ENCODE measurements around the gene NOTUM. TPM values are rescaled to one million over a fixed set of nuclear protein-coding genes. Genes with fewer than 3 reads are reported as not detected.

The NOTUM gene
- total and polyA plus RNA-seq, 9 donors = 0.05 to 0.36 (median 0.22) TPM; not detected in 5

DNA sequence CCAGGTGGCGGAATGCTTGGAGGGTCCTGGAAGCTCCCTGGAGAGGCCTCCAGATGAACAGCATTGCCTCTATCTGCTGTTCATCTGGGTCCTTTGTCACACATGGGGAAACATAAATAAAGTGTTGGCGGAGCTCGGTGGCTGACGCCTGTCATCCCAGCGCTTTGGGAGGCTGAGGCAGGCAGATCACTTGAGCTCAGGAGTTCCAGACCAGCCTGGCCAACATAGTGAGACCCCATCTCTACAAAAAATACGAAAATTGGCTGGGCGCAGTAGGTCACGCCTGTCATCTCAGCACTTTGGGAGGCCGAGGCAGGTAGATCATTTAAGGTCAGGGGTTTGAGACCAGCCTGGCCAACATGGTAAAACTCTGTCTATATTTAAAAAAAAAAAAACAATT, 16.1 kb downstream of the NOTUM start:
- no peaks in the 10 kb centered on the region for H3K9me3 ChIP-seq
- 85 to 92% (median 89%) methylated on average over 9 of the region's 9 CpGs for WGBS, 3 donors
- H3K36me3 ChIP-seq = no peaks in the 10 kb centered on the region
- no peak for TF ChIP-seq EP300 (IDR thresholded peaks at IDR 0.05)
- TF ChIP-seq, protein P1, sequence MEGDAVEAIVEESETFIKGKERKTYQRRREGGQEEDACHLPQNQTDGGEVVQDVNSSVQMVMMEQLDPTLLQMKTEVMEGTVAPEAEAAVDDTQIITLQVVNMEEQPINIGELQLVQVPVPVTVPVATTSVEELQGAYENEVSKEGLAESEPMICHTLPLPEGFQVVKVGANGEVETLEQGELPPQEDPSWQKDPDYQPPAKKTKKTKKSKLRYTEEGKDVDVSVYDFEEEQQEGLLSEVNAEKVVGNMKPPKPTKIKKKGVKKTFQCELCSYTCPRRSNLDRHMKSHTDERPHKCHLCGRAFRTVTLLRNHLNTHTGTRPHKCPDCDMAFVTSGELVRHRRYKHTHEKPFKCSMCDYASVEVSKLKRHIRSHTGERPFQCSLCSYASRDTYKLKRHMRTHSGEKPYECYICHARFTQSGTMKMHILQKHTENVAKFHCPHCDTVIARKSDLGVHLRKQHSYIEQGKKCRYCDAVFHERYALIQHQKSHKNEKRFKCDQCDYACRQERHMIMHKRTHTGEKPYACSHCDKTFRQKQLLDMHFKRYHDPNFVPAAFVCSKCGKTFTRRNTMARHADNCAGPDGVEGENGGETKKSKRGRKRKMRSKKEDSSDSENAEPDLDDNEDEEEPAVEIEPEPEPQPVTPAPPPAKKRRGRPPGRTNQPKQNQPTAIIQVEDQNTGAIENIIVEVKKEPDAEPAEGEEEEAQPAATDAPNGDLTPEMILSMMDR (IDR thresholded peaks at IDR 0.05) = no peak
- TF ChIP-seq POLR2A (IDR thresholded peaks at IDR 0.05) = no peak
- no peak overlapping the region for H3K27ac ChIP-seq
- H3K4me1 ChIP-seq (ENCODE audit: insufficient read depth) = peaks cover 2% of the 10 kb centered on the region
- H3K27me3 ChIP-seq = no peaks in the 10 kb centered on the region
- H3K4me3 ChIP-seq = no peak overlapping the region
- intact Hi-C loops (cut with DNase I) = no loop called here
- DNase-seq = no peak

DNA sequence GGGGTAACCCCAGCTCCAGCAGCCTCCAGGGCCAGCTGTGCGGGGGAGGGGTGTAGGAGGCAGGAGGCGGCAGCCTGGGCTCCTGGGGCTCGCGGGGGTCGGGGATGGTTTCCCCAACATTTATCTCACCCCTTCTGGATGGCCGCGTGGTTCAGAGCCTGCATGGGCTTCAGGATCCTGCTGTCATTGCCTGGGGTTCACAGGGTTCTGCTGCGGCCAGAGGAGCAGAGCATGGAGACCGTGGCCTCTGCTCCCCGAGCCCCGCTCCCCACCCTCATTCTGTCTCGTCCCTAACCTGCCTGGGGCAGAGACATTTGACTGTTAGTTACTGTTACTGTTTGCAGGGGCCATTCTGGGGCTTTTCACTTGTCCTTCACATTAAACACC, 18.8 kb downstream of the NOTUM start:
- no peak for DNase-seq
- TF ChIP-seq, protein P1 (IDR thresholded peaks at IDR 0.05) = no peak
- TF ChIP-seq EP300 (IDR thresholded peaks at IDR 0.05) = no peak
- TF ChIP-seq POLR2A (IDR thresholded peaks at IDR 0.05) = no peak
- 21 to 44% (median 33%) methylated on average over 11 to 12 of the region's 12 CpGs for WGBS, 3 donors
- no peak overlapping the region for H3K27ac ChIP-seq
- H3K4me1 ChIP-seq (ENCODE audit: insufficient read depth) = peaks cover 2% of the 10 kb centered on the region
- no peaks in the 10 kb centered on the region for H3K9me3 ChIP-seq
- no peaks in the 10 kb centered on the region for H3K27me3 ChIP-seq
- H3K4me3 ChIP-seq = no peak overlapping the region
- intact Hi-C loops (cut with DNase I) = no loop called here
- no peaks in the 10 kb centered on the region for H3K36me3 ChIP-seq

DNA sequence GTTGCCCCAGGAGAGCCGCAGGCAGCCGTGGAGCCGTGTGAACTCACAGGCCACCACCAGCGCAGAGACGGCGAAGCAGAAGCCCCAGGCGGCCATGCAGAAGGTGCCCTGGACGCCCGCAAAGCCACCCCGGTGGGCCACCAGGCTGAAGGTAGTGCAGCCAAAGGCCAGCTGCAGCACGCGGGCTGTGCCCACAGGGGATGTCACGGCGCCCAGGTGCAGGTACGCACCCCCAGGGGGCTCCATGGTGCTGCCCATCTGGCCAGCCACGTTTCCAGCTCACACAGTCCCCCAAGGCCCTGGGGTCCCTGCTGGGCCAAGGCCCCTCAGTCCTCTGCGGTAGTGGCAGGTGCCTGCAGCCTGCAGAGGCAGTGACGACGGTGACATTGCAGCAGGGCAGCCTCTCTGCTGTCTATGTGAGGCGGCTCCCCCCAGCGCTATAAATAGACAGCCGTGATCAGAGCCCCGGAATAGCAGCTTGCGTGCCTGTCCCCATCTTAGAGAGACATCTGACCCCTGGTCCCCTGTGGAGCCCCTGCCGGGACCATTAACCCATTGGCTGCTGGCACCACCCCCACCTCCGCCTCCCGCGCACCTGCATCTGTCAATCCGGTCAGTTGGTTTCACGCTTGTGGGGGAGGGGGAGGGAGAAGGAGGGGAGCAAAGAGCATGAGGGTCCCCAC, 19.4 kb downstream of the NOTUM start:
- TF ChIP-seq POLR2A (IDR thresholded peaks at IDR 0.05) (no peak), EP300 (IDR thresholded peaks at IDR 0.05) (no peak)
- intact Hi-C loops (cut with DNase I) = no loop called here
- Histone ChIP-seq H3K27me3 (no peaks in the 10 kb centered on the region), H3K4me1 (ENCODE audit: insufficient read depth) (peaks cover 5% of the 10 kb centered on the region), H3K9me3 (no peaks in the 10 kb centered on the region), H3K36me3 (no peaks in the 10 kb centered on the region), H3K4me3 (no peak overlapping the region), H3K27ac (no peak overlapping the region)
- peak in 1 of 5 donors; percentile 23 for DNase-seq
- WGBS, 3 donors = 35 to 51% (median 44%) methylated on average over 29 to 30 of the region's 30 CpGs

DNA sequence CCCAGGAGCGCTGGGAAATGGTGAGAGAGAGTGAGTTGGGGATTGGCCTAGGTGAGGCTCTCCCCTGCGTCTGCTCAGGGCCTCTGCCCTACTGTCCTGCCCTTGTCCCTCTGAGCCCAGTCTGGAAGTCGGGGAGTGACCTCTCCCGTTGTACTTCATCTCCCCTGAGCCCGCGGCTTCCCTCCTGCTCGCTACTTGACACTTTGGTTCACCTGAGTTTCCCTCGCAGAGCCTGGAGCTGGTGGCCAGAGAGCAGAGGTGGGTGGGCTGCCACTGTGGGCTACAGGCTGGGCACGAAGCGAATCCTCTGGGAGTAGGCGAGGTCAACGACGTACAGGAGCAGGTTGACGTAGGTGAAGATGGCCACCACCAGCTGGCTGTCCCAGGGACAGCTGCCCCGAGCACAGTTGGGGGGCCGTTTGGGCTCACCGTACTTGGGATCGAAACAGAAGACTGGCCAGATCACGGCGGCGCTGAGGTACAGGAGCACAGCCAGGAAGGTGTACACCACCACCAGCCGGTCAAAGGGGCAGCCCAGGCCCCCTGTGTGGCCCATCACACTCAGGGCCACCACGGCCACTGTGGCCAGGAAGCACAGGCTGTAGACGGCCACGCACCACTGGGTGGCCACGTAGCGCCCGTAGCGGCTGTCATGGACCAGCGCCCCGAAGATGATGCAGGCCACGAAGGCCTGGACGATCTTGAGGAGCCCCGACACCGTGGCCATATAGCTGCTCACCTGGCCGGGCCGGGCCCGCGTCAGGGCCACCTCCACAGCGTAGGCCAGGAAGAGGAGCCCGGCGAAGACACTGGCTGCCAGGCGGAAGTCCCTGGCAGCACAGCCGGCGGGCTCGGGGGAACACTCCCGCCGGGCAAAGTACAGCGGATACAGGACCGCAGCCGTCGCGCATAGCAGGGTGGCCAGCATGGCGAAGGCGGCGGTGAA, 20.2 kb downstream of the NOTUM start:
- intact Hi-C loops (cut with DNase I) = no loop called here
- no peaks in the 10 kb centered on the region for H3K27me3 ChIP-seq
- H3K9me3 ChIP-seq = no peaks in the 10 kb centered on the region
- peaks cover 6% of the 10 kb centered on the region for H3K4me1 ChIP-seq (ENCODE audit: insufficient read depth)
- WGBS, 3 donors = 84 to 90% (median 88%) methylated on average over 54 to 56 of the region's 56 CpGs
- TF ChIP-seq POLR2A (IDR thresholded peaks at IDR 0.05) = no peak
- TF ChIP-seq EP300 (IDR thresholded peaks at IDR 0.05) = no peak
- TF ChIP-seq, protein P1 (IDR thresholded peaks at IDR 0.05) = no peak
- DNase-seq = peak in 1 of 5 donors; percentile 21
- no peak overlapping the region for H3K27ac ChIP-seq
- H3K4me3 ChIP-seq = no peak overlapping the region
- H3K36me3 ChIP-seq = no peaks in the 10 kb centered on the region

Data from ovary (tissue), 9 donors.